H9 (cell line): Measurements from ENCODE around the gene C19orf47. TPM values are rescaled to one million over a fixed set of nuclear protein-coding genes. Genes with fewer than 3 reads are reported as not detected.
A peak's percentile ranks its signal among the peaks of the same experiment; 100 is the strongest.

Source experiments
- DNase-seq: peaks from one replicate; pipeline ENCODE4 v3.0.0-alpha.2; 2017
- H2AFZ ChIP-seq: one replicate; pipeline ENCODE4 v1.6.1; 2013; ENCODE audit warnings: mild to moderate bottlenecking, low read length, control low read depth, moderate library complexity
- H2AK5ac ChIP-seq: 2 replicates; pipeline ENCODE4 v1.6.1; 2013; ENCODE audit warnings: low read length, control low read depth, mixed read lengths; ENCODE audit not compliant: insufficient read length
- H2BK120ac ChIP-seq: one replicate; pipeline ENCODE4 v1.6.1; 2013; ENCODE audit warnings: low read depth, mild to moderate bottlenecking, low read length, control low read depth, inconsistent platforms; ENCODE audit not compliant: poor library complexity, severe bottlenecking
- H2BK12ac ChIP-seq: 2 replicates; pipeline ENCODE4 v1.6.1; 2013; ENCODE audit warnings: low read length, control low read depth, mixed read lengths, low read depth; ENCODE audit not compliant: insufficient read length
- H2BK15ac ChIP-seq: 2 replicates; pipeline ENCODE4 v1.6.1; 2013; ENCODE audit warnings: low read depth, low read length, control low read depth
- H2BK20ac ChIP-seq: one replicate; pipeline ENCODE4 v1.6.1; 2013; ENCODE audit warnings: low read depth, mild to moderate bottlenecking, low read length, control low read depth, inconsistent platforms; ENCODE audit not compliant: poor library complexity, severe bottlenecking
- H2BK5ac ChIP-seq: 2 replicates; pipeline ENCODE4 v1.6.1; 2013; ENCODE audit warnings: low read length, control low read depth, mixed read lengths; ENCODE audit not compliant: insufficient read length
- H3K14ac ChIP-seq: 2 replicates; pipeline ENCODE4 v1.6.1; 2013; ENCODE audit warnings: low read length, control low read depth; ENCODE audit not compliant: insufficient read depth
- H3K18ac ChIP-seq: 2 replicates; pipeline ENCODE4 v1.6.1; 2013; ENCODE audit warnings: low read depth, mild to moderate bottlenecking, mixed read lengths, low read length, control low read depth; ENCODE audit not compliant: insufficient read length
- H3K23ac ChIP-seq: 2 replicates; pipeline ENCODE4 v1.6.1; 2013; ENCODE audit warnings: low read length, control low read depth, mixed read lengths, low read depth; ENCODE audit not compliant: insufficient read length
- H3K23me2 ChIP-seq: 2 replicates; pipeline ENCODE4 v1.6.1; 2013; ENCODE audit warnings: low read depth, mild to moderate bottlenecking, mixed read lengths, low read length, control low read depth; ENCODE audit not compliant: insufficient read length, poor library complexity, severe bottlenecking
- H3K27ac ChIP-seq: 2 replicates; pipeline ENCODE4 v1.5.1; 2013; ENCODE audit warnings: low read length, control low read depth, mixed read lengths, low read depth; ENCODE audit not compliant: insufficient read length
- H3K27me3 ChIP-seq: 2 replicates; pipeline ENCODE4 v1.6.1; 2013; ENCODE audit warnings: low read length, control low read depth, inconsistent platforms; ENCODE audit not compliant: insufficient read depth
- H3K4ac ChIP-seq: 2 replicates; pipeline ENCODE4 v1.6.1; 2013; ENCODE audit warnings: low read depth, mild to moderate bottlenecking, control low read depth, inconsistent platforms, low read length, moderate library complexity
- H3K4me1 ChIP-seq: 2 replicates; pipeline ENCODE4 v1.6.1; 2013; ENCODE audit warnings: low read length, control low read depth, inconsistent platforms; ENCODE audit not compliant: insufficient read depth
- H3K4me2 ChIP-seq: 2 replicates; pipeline ENCODE4 v1.6.1; 2013; ENCODE audit warnings: low read length, control low read depth, mixed read lengths; ENCODE audit not compliant: insufficient read length, insufficient read depth
- H3K56ac ChIP-seq: 2 replicates; pipeline ENCODE4 v1.6.1; 2013; ENCODE audit warnings: low read depth, mild to moderate bottlenecking, mixed read lengths, low read length, control low read depth; ENCODE audit not compliant: insufficient read length
- H3K79me1 ChIP-seq: 2 replicates; pipeline ENCODE4 v1.6.1; 2013; ENCODE audit warnings: low read depth, mild to moderate bottlenecking, moderate library complexity, low read length, control low read depth, inconsistent platforms; ENCODE audit not compliant: insufficient read depth, poor library complexity, severe bottlenecking
- H3K79me2 ChIP-seq: 2 replicates; pipeline ENCODE4 v1.6.1; 2013; ENCODE audit warnings: low read length, control low read depth, inconsistent platforms; ENCODE audit not compliant: insufficient read depth
- H3K9ac ChIP-seq: 2 replicates; pipeline ENCODE4 v1.6.1; 2013; ENCODE audit warnings: low read length, control low read depth, mixed read lengths; ENCODE audit not compliant: insufficient read length; ENCODE audit errors: extremely low read depth
- H3K9me3 ChIP-seq: one replicate; pipeline ENCODE4 v1.6.1; 2013; ENCODE audit warnings: low read depth, low read length, inconsistent platforms; ENCODE audit not compliant: control insufficient read depth
- H3T11ph ChIP-seq: one replicate; pipeline ENCODE4 v1.6.1; 2013; ENCODE audit warnings: mild to moderate bottlenecking, low read length, control low read depth, inconsistent platforms
- H4K20me1 ChIP-seq: one replicate; pipeline ENCODE4 v1.6.1; 2013; ENCODE audit not compliant: control insufficient read depth, insufficient read length, insufficient read depth
- H4K5ac ChIP-seq: 2 replicates; pipeline ENCODE4 v1.6.1; 2013; ENCODE audit warnings: low read depth, mild to moderate bottlenecking, mixed read lengths, low read length, control low read depth; ENCODE audit not compliant: insufficient read length
- H4K8ac ChIP-seq: replicated peaks from 2 replicates; pipeline ENCODE4 v1.6.1; 2013; ENCODE audit warnings: low read length, control low read depth, mixed read lengths, low read depth; ENCODE audit not compliant: insufficient read length
- H4K91ac ChIP-seq: 2 replicates; pipeline ENCODE4 v1.6.1; 2013; ENCODE audit warnings: low read depth, mild to moderate bottlenecking, moderate library complexity, mixed read lengths, low read length, control low read depth; ENCODE audit not compliant: insufficient read length
- H3K27ac Mint-ChIP-seq, 3 experiments: 2 replicates in 2 of 3; 3 replicates in 1 of 3; pipeline ENCODE4 v1.8.0; 2020 to 2021; ENCODE audit warnings: mixed read lengths in 3 of 3, mild to moderate bottlenecking in 1 of 3, moderate library complexity in 1 of 3
- H3K27me3 Mint-ChIP-seq: 2 replicates; pipeline ENCODE4 v1.8.0; 2021; ENCODE audit warnings: low read depth, mild to moderate bottlenecking, moderate library complexity, mixed read lengths
- H3K36me3 Mint-ChIP-seq, 3 experiments: 2 replicates in 2 of 3; 3 replicates in 1 of 3; pipeline ENCODE4 v1.8.0; 2020 to 2021; ENCODE audit warnings: low read depth in 3 of 3, mixed read lengths in 3 of 3; ENCODE audit not compliant: insufficient read depth in 1 of 3
- H3K4me1 Mint-ChIP-seq, 2 experiments: 2 replicates each; pipeline ENCODE4 v1.8.0; 2020; ENCODE audit warnings: mixed read lengths in 2 of 2
- H3K4me3 Mint-ChIP-seq, 2 experiments: 2 replicates in 1 of 2; 3 replicates in 1 of 2; pipeline ENCODE4 v1.8.0; 2020 to 2021; ENCODE audit warnings: mild to moderate bottlenecking in 2 of 2, mixed read lengths in 2 of 2, moderate library complexity in 1 of 2
- H3K9me3 Mint-ChIP-seq, 2 experiments: 2 replicates in 1 of 2; 3 replicates in 1 of 2; pipeline ENCODE4 v1.8.0; 2020; ENCODE audit warnings: mild to moderate bottlenecking in 2 of 2, mixed read lengths in 2 of 2, moderate library complexity in 1 of 2
- CTCF ChIP-seq: fragments of 200-600 bp; sonication (generic); conservative IDR thresholded peaks from 3 replicates; pipeline ENCODE4 v1.8.0; 2021; ENCODE audit warnings: antibody characterized with exemption, mild to moderate bottlenecking
- WGBS: extraction: QIAGEN DNeasy Blood & Tissue Kit; methylation state at CpG from one replicate; pipeline ENCODE4 v1.1.7; 2013; ENCODE audit warnings: missing lambda C conversion rate, low lambda C conversion rate, mixed read lengths; ENCODE audit not compliant: insufficient read length; ENCODE audit errors: extremely low coverage; 5-methylcytosine and 5-hydroxymethylcytosine counted together
- total RNA-seq: library from RNA; stranded (reverse); gene quantifications from 2 replicates; pipeline ENCODE4 v1.2.1, GENCODE V29; 2021

C19orf47 gene
- total RNA-seq, 1 experiment from 2014 or later, result 19.4 TPM

DNA sequence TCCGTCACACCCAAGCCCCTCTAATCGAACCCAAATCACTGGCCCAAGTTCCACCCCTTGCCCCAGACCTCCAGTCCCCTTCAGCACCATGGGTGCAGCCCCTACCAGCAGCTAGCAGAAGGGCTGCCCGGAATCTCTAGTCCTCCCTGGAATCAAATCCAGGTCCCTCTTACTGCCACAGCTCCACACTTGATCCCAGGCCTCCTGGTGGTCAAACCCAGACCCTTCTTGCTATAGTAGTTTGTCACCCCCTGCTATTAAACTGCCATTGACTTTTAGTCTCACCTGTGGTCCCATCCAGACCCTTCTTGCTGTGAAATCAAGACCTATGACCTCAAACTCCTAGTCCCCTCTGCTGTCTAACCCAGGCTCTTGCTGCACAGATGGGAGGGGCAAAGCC, 33.1 kb upstream of the C19orf47 start:
- no peaks in the 10 kb centered on the region for H3K4me1 ChIP-seq
- H2BK120ac ChIP-seq, result no peak overlapping the region
- no peak overlapping the region for H3K4me2 ChIP-seq
- H2BK12ac ChIP-seq, result no peak overlapping the region
- H2BK20ac ChIP-seq, result no peak overlapping the region
- no peak overlapping the region for H3K9ac ChIP-seq
- H3K18ac ChIP-seq, result no peak overlapping the region
- no peaks in the 10 kb centered on the region for H3K9me3 ChIP-seq
- no peak overlapping the region for H3K14ac ChIP-seq
- H3K23ac ChIP-seq, result no peak overlapping the region
- H2BK5ac ChIP-seq, result no peak overlapping the region
- no peaks in the 10 kb centered on the region for H3K79me2 ChIP-seq
- TF ChIP-seq CTCF, result peak; percentile 54; the same call in 2 of the 3 replicates
- no peak overlapping the region for H3T11ph ChIP-seq
- no peaks in the 10 kb centered on the region for H3K27me3 ChIP-seq
- H2AFZ ChIP-seq, result no peak overlapping the region
- no peak overlapping the region for H2BK15ac ChIP-seq
- H3K79me1 ChIP-seq, result no peaks in the 10 kb centered on the region
- H3K27me3 Mint-ChIP-seq, result peaks cover 5% of the 10 kb centered on the region; the same call in 1 of the 2 replicates
- DNase-seq, result peak; percentile 56
- H3K27ac Mint-ChIP-seq, result peak overlapping the region; percentile 45 to 76 (median 61); a peak in 3 of 7 replicates
- no peak overlapping the region for H3K27ac ChIP-seq
- H4K91ac ChIP-seq, result no peak overlapping the region
- H4K8ac ChIP-seq, result no peak overlapping the region
- H3K23me2 ChIP-seq, result no peaks in the 10 kb centered on the region
- H3K4ac ChIP-seq, result no peak overlapping the region
- H3K4me3 Mint-ChIP-seq, result no peak overlapping the region
- H2AK5ac ChIP-seq, result no peak overlapping the region
- H4K5ac ChIP-seq, result no peak overlapping the region
- no peaks in the 10 kb centered on the region for H3K9me3 Mint-ChIP-seq
- H4K20me1 ChIP-seq, result peaks cover 2% of the 10 kb centered on the region
- no peak overlapping the region for H3K56ac ChIP-seq
- WGBS, result no CpG with 5 or more reads among the region's 3 CpGs
- H3K36me3 Mint-ChIP-seq, result peaks cover 0 to 16% (median 5%) of the 10 kb centered on the region in 3 experiments; a peak in 3 of 7 replicates
- peaks cover 4 to 9% of the 10 kb centered on the region in 2 experiments for H3K4me1 Mint-ChIP-seq
